PFSK-1 (cell line): ENCODE measurements around the gene VTI1A.

ENCODE experiments used
- POLR2AphosphoS5 ChIP-seq: IDR thresholded peaks from 2 replicates; pipeline ENCODE4 v1.6.1; 2012; ENCODE audit warnings: low read depth, mild to moderate bottlenecking, control low read depth, low read length, moderate library complexity
- SIN3A ChIP-seq: IDR thresholded peaks from 2 replicates; pipeline ENCODE4 v1.6.1; 2012; ENCODE audit warnings: mild to moderate bottlenecking, low read length, moderate library complexity, borderline replicate concordance; ENCODE audit not compliant: insufficient read depth
- TAF1 ChIP-seq: IDR thresholded peaks from 2 replicates; pipeline ENCODE4 v1.6.1; 2012; ENCODE audit warnings: low read length, control low read depth, borderline replicate concordance; ENCODE audit not compliant: insufficient read depth
- TF ChIP-seq, protein P1 (sequence below), 2 experiments: IDR thresholded peaks; 2 replicates each; pipeline versions ENCODE4 v1.6.1 to v1.8.0; 2011 to 2012; ENCODE audit warnings: low read depth in 2 of 2, low read length in 2 of 2, control low read depth in 1 of 2, inconsistent platforms in 1 of 2, mild to moderate bottlenecking in 1 of 2, moderate library complexity in 1 of 2; ENCODE audit not compliant: insufficient read depth in 1 of 2

DNA sequence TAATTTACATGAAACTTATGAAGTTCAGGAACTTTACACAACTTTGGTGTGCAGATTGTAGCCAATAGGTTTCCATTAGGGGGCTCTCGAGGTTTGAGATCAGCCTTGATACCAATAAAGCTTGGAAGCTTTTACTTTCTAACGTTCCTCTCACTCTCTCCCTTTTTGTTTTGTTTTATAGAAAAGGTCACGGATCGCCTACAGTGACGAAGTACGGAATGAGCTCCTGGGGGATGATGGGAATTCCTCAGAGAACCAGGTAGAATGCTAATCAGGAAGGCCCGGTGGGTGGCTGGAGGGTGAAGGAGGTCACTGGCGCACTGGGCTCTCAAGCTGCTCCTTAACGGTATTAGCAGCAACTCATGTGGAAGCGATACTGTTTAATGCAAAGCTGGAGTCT, 79.9 kb downstream of the VTI1A start:
- TF ChIP-seq SIN3A (no peak), POLR2AphosphoS5 (no peak), TAF1 (no peak)
- TF ChIP-seq, protein P1, sequence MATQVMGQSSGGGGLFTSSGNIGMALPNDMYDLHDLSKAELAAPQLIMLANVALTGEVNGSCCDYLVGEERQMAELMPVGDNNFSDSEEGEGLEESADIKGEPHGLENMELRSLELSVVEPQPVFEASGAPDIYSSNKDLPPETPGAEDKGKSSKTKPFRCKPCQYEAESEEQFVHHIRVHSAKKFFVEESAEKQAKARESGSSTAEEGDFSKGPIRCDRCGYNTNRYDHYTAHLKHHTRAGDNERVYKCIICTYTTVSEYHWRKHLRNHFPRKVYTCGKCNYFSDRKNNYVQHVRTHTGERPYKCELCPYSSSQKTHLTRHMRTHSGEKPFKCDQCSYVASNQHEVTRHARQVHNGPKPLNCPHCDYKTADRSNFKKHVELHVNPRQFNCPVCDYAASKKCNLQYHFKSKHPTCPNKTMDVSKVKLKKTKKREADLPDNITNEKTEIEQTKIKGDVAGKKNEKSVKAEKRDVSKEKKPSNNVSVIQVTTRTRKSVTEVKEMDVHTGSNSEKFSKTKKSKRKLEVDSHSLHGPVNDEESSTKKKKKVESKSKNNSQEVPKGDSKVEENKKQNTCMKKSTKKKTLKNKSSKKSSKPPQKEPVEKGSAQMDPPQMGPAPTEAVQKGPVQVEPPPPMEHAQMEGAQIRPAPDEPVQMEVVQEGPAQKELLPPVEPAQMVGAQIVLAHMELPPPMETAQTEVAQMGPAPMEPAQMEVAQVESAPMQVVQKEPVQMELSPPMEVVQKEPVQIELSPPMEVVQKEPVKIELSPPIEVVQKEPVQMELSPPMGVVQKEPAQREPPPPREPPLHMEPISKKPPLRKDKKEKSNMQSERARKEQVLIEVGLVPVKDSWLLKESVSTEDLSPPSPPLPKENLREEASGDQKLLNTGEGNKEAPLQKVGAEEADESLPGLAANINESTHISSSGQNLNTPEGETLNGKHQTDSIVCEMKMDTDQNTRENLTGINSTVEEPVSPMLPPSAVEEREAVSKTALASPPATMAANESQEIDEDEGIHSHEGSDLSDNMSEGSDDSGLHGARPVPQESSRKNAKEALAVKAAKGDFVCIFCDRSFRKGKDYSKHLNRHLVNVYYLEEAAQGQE (IDR thresholded peaks at IDR 0.05; ENCODE audit: insufficient read depth in 1 of 2, low read depth in 2 of 2, low read length in 2 of 2) = no peak
